IMR-90 (cell line): Measurements from ENCODE around the gene SLC9A3.

Experiments used
- MXI1 ChIP-seq: IDR thresholded peaks from 2 replicates; pipeline ENCODE4 v1.6.1; 2012; ENCODE audit warnings: low read depth, mild to moderate bottlenecking, low read length, moderate library complexity, borderline replicate concordance
- POLR2A ChIP-seq: IDR thresholded peaks from 2 replicates; pipeline ENCODE4 v1.6.1; 2012; ENCODE audit warnings: mild to moderate bottlenecking, low read depth, low read length

GRCh38 chr5:445591-445990 is 78.7 kb downstream of the SLC9A3 start:
- no peak for TF ChIP-seq MXI1
- no peak for TF ChIP-seq POLR2A
